ENCODE data around the gene C13orf42. TPM values are rescaled to one million over a fixed set of nuclear protein-coding genes. Genes with fewer than 3 reads are reported as not detected.
"Not testable (repeated sequence)": the region's sequence is repeated elsewhere in the genome, so short reads cannot be mapped to it uniquely, and the experiment has no call there.

Gene C13orf42
- polyA plus RNA-seq, 3 donors: not detected

- H3K4me1 Mint-ChIP-seq; H3K4me3 Mint-ChIP-seq; H3K4me3 ChIP-seq (replicated peaks in 1 of 3; ENCODE audit: low read depth in 2 of 3, low read length in 3 of 3); H3K79me2 ChIP-seq (ENCODE audit: insufficient read depth, low read length); H3K36me3 Mint-ChIP-seq; H3K27me3 ChIP-seq (ENCODE audit: control insufficient read depth in 2 of 2, insufficient read depth in 2 of 2, low read length in 2 of 2); H3K27ac Mint-ChIP-seq; H2AFZ ChIP-seq (ENCODE audit: insufficient read depth, low read depth, low read length, poor library complexity, severe bottlenecking); H3K36me3 ChIP-seq (replicated peaks in 1 of 2; ENCODE audit: control insufficient read depth in 1 of 2, insufficient read depth in 2 of 2, low read length in 2 of 2); H3K4me1 ChIP-seq (ENCODE audit: control insufficient read depth in 1 of 2, insufficient read depth in 2 of 2, low read length in 2 of 2); H3K4me2 ChIP-seq (replicated peaks; ENCODE audit: extremely low read depth, low read length, poor library complexity, severe bottlenecking); H4K20me1 ChIP-seq (ENCODE audit: insufficient read depth, low read length); H3K9ac ChIP-seq (ENCODE audit: insufficient read depth, low read length, poor library complexity, severe bottlenecking); H3K27ac ChIP-seq (ENCODE audit: low read depth in 1 of 2, low read length in 2 of 2): not testable (repeated sequence)
- H3K27me3 Mint-ChIP-seq (ENCODE audit: low read depth in 3 of 3): peaks cover 6 to 19% (median 7%) of the 10 kb centered on the region in 3 donors
- WGBS (ENCODE audit: insufficient coverage): 93% methylated on average over 2 of the region's 11 CpGs
- peak; percentile 63 for TF ChIP-seq CTCF (IDR thresholded peaks at IDR 0.05)
- peaks cover 11 to 13% of the 10 kb centered on the region in 2 donors for H3K9me3 ChIP-seq (replicated peaks in 1 of 2; ENCODE audit: control insufficient read depth in 1 of 2, insufficient read depth in 1 of 2, low read length in 2 of 2)
- H3K9me3 Mint-ChIP-seq: peaks cover 7 to 19% (median 11%) of the 10 kb centered on the region in 7 donors
- peak; percentile 5 to 15 (median 6) for DNase-seq
- intact Hi-C loops (cut with micrococcal nuclease): loop anchor here in 1 of 2 donors (10.0 kb wide), 1 partner anchor 1004 kb away; the partner anchor contains the start of gene NEK5
Measured at GRCh38 chr13:51120873-51121272, 9.8 kb upstream of the C13orf42 start.

GRCh38 chr13:51118809-51119431 is 7.8 kb upstream of the C13orf42 start:
- DNase-seq: no peak
- H3K36me3 ChIP-seq (replicated peaks in 1 of 2; ENCODE audit: control insufficient read depth in 1 of 2, insufficient read depth in 2 of 2, low read length in 2 of 2): no peaks in the 10 kb centered on the region
- H3K4me2 ChIP-seq (replicated peaks; ENCODE audit: extremely low read depth, low read length, poor library complexity, severe bottlenecking): no peak overlapping the region
- Mint-ChIP-seq H3K27ac (no peak overlapping the region), H3K9me3 (peaks cover 7 to 19% (median 11%) of the 10 kb centered on the region in 7 donors), H3K4me1 (no peaks in the 10 kb centered on the region), H3K27me3 (ENCODE audit: low read depth in 3 of 3) (peaks cover 5 to 14% (median 6%) of the 10 kb centered on the region in 3 donors), H3K4me3 (no peak overlapping the region), H3K36me3 (no peaks in the 10 kb centered on the region)
- WGBS (ENCODE audit: insufficient coverage): 96% methylated on average over 4 of the region's 4 CpGs
- H3K9ac ChIP-seq (ENCODE audit: insufficient read depth, low read length, poor library complexity, severe bottlenecking): no peak overlapping the region
- intact Hi-C loops (cut with micrococcal nuclease): no loop called here
- TF ChIP-seq CTCF (IDR thresholded peaks at IDR 0.05): no peak
- no peak overlapping the region for H3K4me3 ChIP-seq (replicated peaks in 1 of 3; ENCODE audit: low read depth in 2 of 3, low read length in 3 of 3)
- no peak overlapping the region for H3K27ac ChIP-seq (ENCODE audit: low read depth in 1 of 2, low read length in 2 of 2)
- H4K20me1 ChIP-seq (ENCODE audit: insufficient read depth, low read length): no peaks in the 10 kb centered on the region
- H2AFZ ChIP-seq (ENCODE audit: insufficient read depth, low read depth, low read length, poor library complexity, severe bottlenecking): no peak overlapping the region
- H3K79me2 ChIP-seq (ENCODE audit: insufficient read depth, low read length): no peaks in the 10 kb centered on the region
- H3K4me1 ChIP-seq (ENCODE audit: control insufficient read depth in 1 of 2, insufficient read depth in 2 of 2, low read length in 2 of 2): no peaks in the 10 kb centered on the region
- H3K9me3 ChIP-seq (replicated peaks in 1 of 2; ENCODE audit: control insufficient read depth in 1 of 2, insufficient read depth in 1 of 2, low read length in 2 of 2): peaks cover 11 to 13% of the 10 kb centered on the region in 2 donors
- H3K27me3 ChIP-seq (ENCODE audit: control insufficient read depth in 2 of 2, insufficient read depth in 2 of 2, low read length in 2 of 2): peaks cover 1 to 6% of the 10 kb centered on the region in 2 donors

All from CD14-positive monocyte (primary cell).